ENCODE results near the gene STIP1. TPM values are rescaled to one million over a fixed set of nuclear protein-coding genes. Genes with fewer than 3 reads are reported as not detected.

The STIP1 gene
- total RNA-seq, 4 donors from 2014 or later: 81.6 to 116 (median 104) TPM

DNA sequence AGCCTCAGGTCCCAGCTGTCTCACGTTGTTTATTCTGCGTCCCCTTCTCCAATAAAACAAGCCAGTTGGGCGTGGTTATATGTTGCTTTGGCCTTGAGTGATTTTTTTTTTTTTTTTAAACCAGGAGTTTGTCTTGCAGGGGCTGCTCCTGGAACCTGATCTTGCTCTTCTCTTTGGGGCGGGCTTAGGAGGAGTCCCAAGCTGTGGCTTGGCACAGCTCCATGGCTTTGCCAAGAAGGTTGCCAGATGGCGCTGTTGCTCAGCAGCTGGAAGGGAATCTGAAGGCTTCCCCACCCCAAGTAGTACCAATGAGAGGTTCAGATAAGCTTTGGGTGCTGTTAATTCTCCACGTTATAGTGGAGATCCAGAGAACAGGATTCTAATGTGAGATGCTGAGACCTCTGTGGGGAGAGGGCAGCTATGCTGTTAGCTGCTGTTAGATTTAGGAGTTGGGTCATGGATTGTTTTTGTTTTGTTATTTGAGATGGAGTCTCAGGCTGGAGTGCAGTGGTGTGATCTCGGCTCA lies 18.6 kb downstream of the STIP1 start:
- intact Hi-C loops (cut with DNase I): loop anchor here (5.0 kb wide), 1 partner anchor 98 kb away; the partner anchor contains the start of gene CATSPERZ
- 19 to 30% methylated on average over 7 of the region's 7 CpGs for WGBS, 2 donors
- Histone ChIP-seq H3K4me3 (no peak overlapping the region), H3K36me3 (peaks cover 13 to 79% (median 37%) of the 10 kb centered on the region in 3 donors), H3K27ac (peak overlapping the region in 3 of 4 donors; percentile 38 to 89 (median 87)), H3K9me3 (no peaks in the 10 kb centered on the region), H3K4me1 (peaks cover 4 to 52% (median 8%) of the 10 kb centered on the region in 3 donors), H3K27me3 (no peaks in the 10 kb centered on the region)
- TF ChIP-seq, protein P1, sequence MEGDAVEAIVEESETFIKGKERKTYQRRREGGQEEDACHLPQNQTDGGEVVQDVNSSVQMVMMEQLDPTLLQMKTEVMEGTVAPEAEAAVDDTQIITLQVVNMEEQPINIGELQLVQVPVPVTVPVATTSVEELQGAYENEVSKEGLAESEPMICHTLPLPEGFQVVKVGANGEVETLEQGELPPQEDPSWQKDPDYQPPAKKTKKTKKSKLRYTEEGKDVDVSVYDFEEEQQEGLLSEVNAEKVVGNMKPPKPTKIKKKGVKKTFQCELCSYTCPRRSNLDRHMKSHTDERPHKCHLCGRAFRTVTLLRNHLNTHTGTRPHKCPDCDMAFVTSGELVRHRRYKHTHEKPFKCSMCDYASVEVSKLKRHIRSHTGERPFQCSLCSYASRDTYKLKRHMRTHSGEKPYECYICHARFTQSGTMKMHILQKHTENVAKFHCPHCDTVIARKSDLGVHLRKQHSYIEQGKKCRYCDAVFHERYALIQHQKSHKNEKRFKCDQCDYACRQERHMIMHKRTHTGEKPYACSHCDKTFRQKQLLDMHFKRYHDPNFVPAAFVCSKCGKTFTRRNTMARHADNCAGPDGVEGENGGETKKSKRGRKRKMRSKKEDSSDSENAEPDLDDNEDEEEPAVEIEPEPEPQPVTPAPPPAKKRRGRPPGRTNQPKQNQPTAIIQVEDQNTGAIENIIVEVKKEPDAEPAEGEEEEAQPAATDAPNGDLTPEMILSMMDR (IDR thresholded peaks at IDR 0.05): peak; percentile 66 to 87 (median 73)
- no peak for TF ChIP-seq POLR2A (IDR thresholded peaks at IDR 0.05)
- DNase-seq: no peak

DNA sequence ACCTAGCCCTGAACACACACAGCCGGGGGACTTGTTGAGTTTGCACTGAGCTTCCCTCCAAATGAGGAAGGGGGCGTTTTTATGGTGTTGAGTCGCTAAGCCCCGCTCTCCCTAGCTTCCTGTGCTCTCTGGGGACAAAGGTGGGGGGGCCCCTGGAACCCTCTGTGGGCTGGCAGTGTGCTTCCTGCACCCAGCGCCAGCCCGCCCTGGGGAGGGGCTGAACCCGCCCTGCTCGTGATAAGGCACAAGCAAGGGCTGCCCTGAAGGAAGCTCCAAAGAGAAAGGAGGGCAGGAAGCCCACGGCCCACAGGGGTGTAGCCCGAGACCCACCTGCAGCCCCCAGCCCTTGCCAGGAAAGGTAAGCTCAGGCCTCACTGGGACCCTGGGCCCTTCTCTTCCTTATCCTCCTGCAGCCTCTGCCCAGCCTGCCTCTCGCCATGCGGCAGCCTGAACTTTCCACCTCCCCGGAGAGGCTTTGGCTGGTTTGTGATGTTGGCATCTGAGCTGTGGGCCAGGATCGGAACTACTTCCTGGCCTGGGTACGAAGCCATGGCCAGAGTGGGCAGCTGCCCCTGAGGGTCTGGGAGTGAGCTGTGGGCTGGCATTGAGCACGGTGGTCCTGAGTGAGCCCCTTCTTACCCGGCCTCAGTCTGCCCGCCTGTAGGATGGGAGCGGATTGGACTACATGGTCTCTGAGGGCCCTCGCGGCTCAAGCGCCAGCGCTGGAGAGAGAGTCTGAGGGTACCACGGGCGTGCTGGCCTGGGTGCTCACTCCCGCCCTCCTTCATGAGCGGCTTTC lies 20.7 kb downstream of the STIP1 start, which contains the start of gene FERMT3:
Gene FERMT3 (plus strand): TSS at position 265 of the 799 bp plus-strand sequence. CDS start 644 bp downstream, outside the sequence.
- peak within 1 kb of the TSS; percentile 76 to 89 (median 82) for H3K27ac ChIP-seq
- H3K9me3 ChIP-seq: no peaks in the 10 kb centered on the region
- DNase-seq: no peak
- H3K4me3 ChIP-seq: peak within 1 kb of the TSS; percentile 29 to 64 (median 42)
- TF ChIP-seq, protein P1 (IDR thresholded peaks at IDR 0.05): peak in 1 of 6 experiments; percentile 7
- TF ChIP-seq POLR2A (IDR thresholded peaks at IDR 0.05): peak in 1 of 4 donors; percentile 55
- peaks cover 13 to 73% (median 18%) of the 10 kb centered on the region in 3 donors for H3K36me3 ChIP-seq
- H3K4me1 ChIP-seq: peaks cover 4 to 52% (median 8%) of the 10 kb centered on the region in 3 donors
- H3K27me3 ChIP-seq: no peaks in the 10 kb centered on the region
- intact Hi-C loops (cut with DNase I): no loop called here
- WGBS, 2 donors: 42% methylated on average over 7 of the region's 27 CpGs; no CpG with 5 or more reads in 1 of the 2 donors

DNA sequence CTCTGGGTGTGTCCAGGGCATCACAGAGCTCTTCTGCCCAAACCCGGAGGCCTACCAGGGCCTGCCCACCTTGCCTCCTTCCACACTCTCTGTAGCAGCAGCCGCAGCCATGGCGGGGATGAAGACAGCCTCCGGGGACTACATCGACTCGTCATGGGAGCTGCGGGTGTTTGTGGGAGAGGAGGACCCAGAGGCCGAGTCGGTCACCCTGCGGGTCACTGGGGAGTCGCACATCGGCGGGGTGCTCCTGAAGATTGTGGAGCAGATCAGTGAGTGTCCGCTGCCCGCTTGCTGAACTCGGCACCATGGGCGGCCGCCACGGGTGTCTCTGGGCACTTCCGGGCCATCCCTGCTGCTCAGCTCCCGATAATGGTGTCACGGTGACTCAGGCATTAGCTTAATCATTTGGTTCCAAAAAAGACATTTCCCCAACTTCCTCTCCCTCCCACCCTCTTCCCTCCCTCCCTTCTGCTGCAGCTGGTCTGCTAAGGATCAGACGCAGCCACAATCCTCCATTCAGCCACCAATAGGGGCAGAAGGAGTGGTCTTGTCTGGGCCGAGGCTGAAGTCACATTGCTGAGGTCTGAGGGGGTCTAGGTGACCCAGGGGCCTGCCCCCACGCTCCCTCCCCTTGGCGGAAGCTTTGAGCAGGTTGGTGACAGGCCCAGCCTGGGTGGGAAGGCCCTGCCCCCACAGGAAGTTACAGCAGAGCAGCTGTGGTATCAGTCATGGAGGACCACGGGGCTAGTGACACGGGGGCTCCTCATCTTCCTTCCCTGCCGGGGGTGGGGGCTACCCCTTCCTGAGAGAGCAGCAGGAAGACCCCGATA lies 21.5 kb downstream of the STIP1 start:
- TF ChIP-seq, protein P1 (IDR thresholded peaks at IDR 0.05): no peak
- peak in 2 of 4 donors; percentile 20 to 25 for TF ChIP-seq POLR2A (IDR thresholded peaks at IDR 0.05)
- DNase-seq: no peak
- no peaks in the 10 kb centered on the region for H3K27me3 ChIP-seq
- 52 to 77% methylated on average over 12 to 15 of the region's 30 CpGs for WGBS, 2 donors
- H3K4me3 ChIP-seq: peak overlapping the region; percentile 29 to 64 (median 42)
- intact Hi-C loops (cut with DNase I): no loop called here
- peak overlapping the region; percentile 76 to 89 (median 82) for H3K27ac ChIP-seq
- no peaks in the 10 kb centered on the region for H3K9me3 ChIP-seq
- H3K4me1 ChIP-seq: peaks cover 4 to 52% (median 8%) of the 10 kb centered on the region in 3 donors
- peaks cover 13 to 68% (median 18%) of the 10 kb centered on the region in 3 donors for H3K36me3 ChIP-seq

DNA sequence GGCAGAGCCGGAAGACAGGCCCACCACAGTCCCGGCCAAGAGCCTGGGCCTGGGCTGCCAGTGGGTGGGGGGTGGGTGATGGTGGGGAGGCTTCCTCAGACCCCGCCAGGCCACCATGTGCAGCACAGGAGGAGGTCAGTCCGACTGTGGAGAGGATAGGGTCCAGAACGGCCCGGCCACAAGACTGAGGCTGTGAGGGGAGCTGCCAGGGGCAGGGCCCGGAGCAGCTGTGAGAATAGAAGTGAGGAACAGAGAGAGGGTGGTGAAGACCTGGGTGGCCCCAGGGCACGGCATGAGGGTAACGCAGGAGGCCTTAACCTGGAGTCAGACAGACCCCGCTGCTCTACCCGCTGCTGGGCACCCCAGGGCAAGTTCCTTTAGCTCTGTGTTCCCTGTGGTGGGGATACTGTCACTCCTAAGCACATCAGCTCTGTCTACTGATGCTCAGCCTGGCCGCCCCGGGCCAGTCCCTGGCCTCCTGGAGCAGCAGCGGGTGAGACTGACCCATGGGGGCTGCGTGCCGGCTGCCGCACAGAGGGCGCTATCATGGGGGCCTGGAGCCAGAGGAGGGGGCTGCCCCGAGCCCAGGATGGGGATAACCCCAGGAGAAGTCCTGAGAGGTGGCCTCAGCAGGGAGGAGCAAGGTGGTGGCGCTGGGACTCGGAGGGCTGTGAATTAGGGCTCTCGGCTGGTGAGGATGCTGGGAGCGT lies 22.3 kb downstream of the STIP1 start:
- Histone ChIP-seq H3K9me3 (no peaks in the 10 kb centered on the region), H3K4me1 (peaks cover 4 to 52% (median 8%) of the 10 kb centered on the region in 3 donors), H3K27ac (peak overlapping the region; percentile 76 to 89 (median 82)), H3K4me3 (peak overlapping the region in 3 of 4 donors; percentile 39 to 64 (median 46)), H3K27me3 (no peaks in the 10 kb centered on the region), H3K36me3 (peaks cover 6 to 60% (median 10%) of the 10 kb centered on the region in 3 donors)
- no peak for DNase-seq
- WGBS, 2 donors: 77 to 80% methylated on average over 6 to 9 of the region's 23 CpGs
- no peak for TF ChIP-seq POLR2A (IDR thresholded peaks at IDR 0.05)
- intact Hi-C loops (cut with DNase I): no loop called here
